WTC11 (cell line): ENCODE measurements around the gene PLCG2.
"Not testable (repeated sequence)": the region's sequence is repeated elsewhere in the genome, so short reads cannot be mapped to it uniquely, and the experiment has no call there.

Experiments
- JUN ChIP-seq: sonication (generic); formaldehyde crosslinking; IDR thresholded peaks from 2 replicates; pipeline ENCODE4 v1.8.0; 2023; ENCODE audit warnings: mild to moderate bottlenecking, missing genetic modification reagents
- PRRX2 ChIP-seq: fragments of 250-450 bp; sonication (Bioruptor Pico); IDR thresholded peaks from 2 replicates; pipeline ENCODE4 v1.8.0; 2021; ENCODE audit warnings: mild to moderate bottlenecking
- TF ChIP-seq, protein P1 (sequence below): sonication (generic); formaldehyde crosslinking; IDR thresholded peaks from 2 replicates; pipeline ENCODE4 v1.8.1; 2023; ENCODE audit warnings: mild to moderate bottlenecking, missing genetic modification reagents, moderate library complexity

DNA sequence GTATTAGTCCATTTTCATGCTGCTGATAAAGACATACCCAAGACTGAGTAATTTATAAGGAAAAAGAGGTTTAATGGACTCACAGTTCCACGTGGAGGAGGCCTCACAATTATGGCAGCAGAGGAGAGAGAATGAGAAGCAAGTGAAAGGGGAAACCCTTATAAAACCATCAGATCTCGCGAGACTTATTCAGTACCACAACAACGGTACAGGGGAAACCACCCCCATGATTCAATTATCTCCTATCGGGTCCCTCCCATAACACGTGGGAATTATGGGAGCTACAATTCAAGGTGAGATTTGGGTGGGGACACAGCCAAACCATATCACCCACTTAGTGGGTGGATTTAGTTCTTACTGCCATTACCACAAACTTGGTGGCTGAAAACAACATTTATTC, 155.6 kb downstream of the PLCG2 start:
- TF ChIP-seq, protein P1, sequence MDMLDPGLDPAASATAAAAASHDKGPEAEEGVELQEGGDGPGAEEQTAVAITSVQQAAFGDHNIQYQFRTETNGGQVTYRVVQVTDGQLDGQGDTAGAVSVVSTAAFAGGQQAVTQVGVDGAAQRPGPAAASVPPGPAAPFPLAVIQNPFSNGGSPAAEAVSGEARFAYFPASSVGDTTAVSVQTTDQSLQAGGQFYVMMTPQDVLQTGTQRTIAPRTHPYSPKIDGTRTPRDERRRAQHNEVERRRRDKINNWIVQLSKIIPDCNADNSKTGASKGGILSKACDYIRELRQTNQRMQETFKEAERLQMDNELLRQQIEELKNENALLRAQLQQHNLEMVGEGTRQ (CRISPR knock-in tag), result not testable (repeated sequence)
- not testable (repeated sequence) for TF ChIP-seq PRRX2; JUN (CRISPR knock-in tag)
